H1 (cell line): ENCODE measurements around the gene OSCP1. TPM values are rescaled to one million over a fixed set of nuclear protein-coding genes. Genes with fewer than 3 reads are reported as not detected.

Source experiments
- KDM4A ChIP-seq: IDR thresholded peaks from one replicate; pipeline ENCODE4 v1.7.1; 2012; ENCODE audit warnings: low read depth, mild to moderate bottlenecking, moderate library complexity, low read length, inconsistent platforms; ENCODE audit not compliant: severe bottlenecking
- RAD21 ChIP-seq, 2 experiments: IDR thresholded peaks in 1 of 2; conservative IDR thresholded peaks in 1 of 2; 2 replicates each; pipeline ENCODE4 v1.6.1; 2011; ENCODE audit warnings: low read depth in 2 of 2, low read length in 2 of 2, improper control_type of control experiment in 1 of 2, inconsistent platforms in 1 of 2, mild to moderate bottlenecking in 1 of 2, moderate library complexity in 1 of 2
- SP4 ChIP-seq: IDR thresholded peaks from 2 replicates; pipeline ENCODE4 v1.6.1; 2012; ENCODE audit warnings: low read length, inconsistent platforms
- TBP ChIP-seq: IDR thresholded peaks from 2 replicates; pipeline ENCODE4 v1.6.1; 2011; ENCODE audit warnings: low read depth, low read length, improper control_type of control experiment
- polyA plus RNA-seq, 7 experiments: library from polyadenylated mRNA; depleted of rRNA in 3 of 7; stranded (reverse) in 5 of 7; unstranded in 2 of 7; fragments of >200 nt in 5 of 7; fragments of 200-250 nt in 2 of 7; gene quantifications; 1 replicate in 5 of 7; 2 replicates in 1 of 7; 4 replicates in 1 of 7; pipeline versions ENCODE4 v1.2.1 to v1.2.3, GENCODE V29; 2011 to 2013; ENCODE audit warnings: missing spikeins in 2 of 7, mixed read lengths in 2 of 7
- total RNA-seq: library from RNA; stranded (reverse); fragmentation: NEBNext Ultra II Directional; extraction: Animal tissue kit (Norgen Biotek cat#: 25700); gene quantifications from 2 replicates; pipeline ENCODE4 v1.2.1, GENCODE V29; 2021

The OSCP1 gene
- total and polyA plus RNA-seq, 2 of the 8 experiments (the other 6 are each of a cell fraction or from before 2014, with no cell fraction given) = 1.8 to 3.3 TPM

DNA sequence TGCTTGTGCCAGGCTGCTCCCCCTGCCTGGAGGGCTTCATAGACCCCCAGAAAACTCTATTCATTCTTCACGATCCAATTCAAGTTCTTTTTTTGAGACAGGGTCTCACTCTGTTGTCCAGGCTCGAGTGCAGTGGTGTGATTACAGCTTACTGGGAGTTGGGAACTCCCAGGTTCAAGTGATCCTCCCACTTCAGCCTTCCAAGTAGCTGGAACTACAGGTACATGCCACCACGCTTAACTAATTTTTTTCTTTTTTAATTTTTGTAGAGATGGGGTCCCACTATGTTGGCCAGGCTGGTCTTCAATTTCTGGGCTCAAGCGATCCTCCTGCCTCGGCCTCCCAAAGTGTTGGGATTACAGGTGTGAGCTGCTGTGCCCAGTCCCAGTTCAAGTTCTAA is 68.8 kb downstream of the OSCP1 start (continued):
- TF ChIP-seq RAD21 (IDR thresholded peaks at IDR 0.05 in 1 of 2, conservative IDR thresholded peaks at IDR 0.05 in 1 of 2; ENCODE audit: low read depth in 2 of 2, low read length in 2 of 2) (no peak), SP4 (no peak), TBP (no peak), KDM4A (no peak)
